HG02763 (cell line): ENCODE measurements around the gene SRSF6.
"Not testable (repeated sequence)": the region's sequence is repeated elsewhere in the genome, so short reads cannot be mapped to it uniquely, and the experiment has no call there.

ENCODE experiments used
- ATAC-seq: cut with Tn5 transposase; IDR thresholded peaks from one replicate; pipeline ENCODE4 v1.9.1; 2021; ENCODE audit warnings: mild to moderate bottlenecking, moderate library complexity; ENCODE audit not compliant: unreplicated experiment

The SRSF6 gene

DNA sequence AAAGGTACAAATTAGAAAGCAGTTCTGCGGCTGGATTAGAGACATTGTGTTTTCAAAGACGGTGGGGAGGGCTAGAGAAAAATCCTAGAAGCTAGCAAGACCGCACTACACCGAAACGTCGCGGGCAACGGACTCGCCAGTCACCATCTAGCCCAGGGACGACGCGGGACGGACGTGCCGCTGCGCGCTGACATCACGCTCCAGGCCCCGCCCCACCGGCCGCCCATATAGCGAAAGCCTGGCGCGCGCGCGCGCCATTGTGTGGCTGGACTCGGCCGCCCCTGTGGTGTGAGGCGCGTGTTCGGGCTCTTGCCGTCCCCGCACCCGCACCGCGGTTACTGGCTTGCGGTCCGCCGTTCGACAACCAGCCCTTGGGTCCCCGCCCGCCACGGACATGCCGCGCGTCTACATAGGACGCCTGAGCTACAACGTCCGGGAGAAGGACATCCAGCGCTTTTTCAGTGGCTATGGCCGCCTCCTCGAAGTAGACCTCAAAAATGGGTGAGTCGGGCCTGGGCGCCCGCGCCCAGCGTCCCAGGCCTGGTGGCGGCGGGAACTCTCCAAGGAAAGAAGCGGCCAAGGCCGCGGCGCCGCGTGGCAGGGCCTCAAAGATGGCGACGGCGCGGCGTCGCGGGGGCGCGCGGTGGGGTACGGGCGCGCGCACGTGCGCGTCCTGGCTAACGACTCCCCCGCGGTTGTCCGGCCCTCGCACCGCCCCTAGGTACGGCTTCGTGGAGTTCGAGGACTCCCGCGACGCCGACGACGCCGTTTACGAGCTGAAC lies at the start of gene SRSF6:
SRSF6 (plus strand) TSS at position 257 of the 782 bp plus-strand sequence; CDS start at position 395, 138 bp downstream.
- peak; percentile 86 for ATAC-seq

- ATAC-seq: no peak
These were observed 48.7 kb upstream of the SRSF6 start for GRCh38 chr20:43408848-43409576.

GRCh38 chr20:43409577-43409913 lies 48.2 kb upstream of the SRSF6 start:
- ATAC-seq: no peak

DNA sequence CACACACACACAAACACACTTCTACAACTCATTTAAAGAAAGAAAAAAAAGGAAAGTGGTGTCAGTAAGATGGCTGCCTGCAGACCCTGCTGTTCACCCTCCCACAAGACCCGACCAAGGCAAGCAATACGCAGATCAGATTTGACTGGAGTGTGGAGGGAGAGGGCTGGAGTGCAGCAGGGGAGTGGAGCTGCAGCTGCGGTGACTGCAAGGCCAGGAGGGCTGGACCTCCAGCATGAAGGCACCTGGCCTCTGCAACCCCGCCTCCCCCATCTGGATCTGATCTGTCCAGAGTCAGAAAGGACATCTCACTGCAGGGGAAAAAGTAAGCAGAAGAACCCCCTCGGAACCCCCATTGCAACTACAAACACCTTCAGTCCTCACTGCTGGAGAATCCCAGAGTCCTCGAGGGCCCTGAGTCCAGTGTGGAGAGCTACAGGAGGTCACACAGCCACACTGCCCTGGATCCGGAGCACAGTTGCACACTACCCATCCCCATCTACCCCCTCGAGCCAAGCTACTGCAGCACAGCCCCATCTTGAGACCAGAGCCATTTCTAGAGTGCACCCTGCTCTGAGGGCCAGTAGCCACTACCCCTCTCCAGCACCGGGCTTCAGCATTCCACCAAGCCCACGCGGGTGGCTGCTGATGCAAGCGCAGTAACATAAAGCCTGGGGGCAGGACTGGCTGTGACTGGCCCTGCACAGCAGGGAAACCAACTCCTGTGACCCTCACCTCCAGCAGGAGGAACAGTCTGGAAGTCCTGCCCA lies 41.9 kb upstream of the SRSF6 start:
- ATAC-seq: no peak

- ATAC-seq: no peak
These were observed 41.0 kb upstream of the SRSF6 start for GRCh38 chr20:43416591-43417228.

DNA sequence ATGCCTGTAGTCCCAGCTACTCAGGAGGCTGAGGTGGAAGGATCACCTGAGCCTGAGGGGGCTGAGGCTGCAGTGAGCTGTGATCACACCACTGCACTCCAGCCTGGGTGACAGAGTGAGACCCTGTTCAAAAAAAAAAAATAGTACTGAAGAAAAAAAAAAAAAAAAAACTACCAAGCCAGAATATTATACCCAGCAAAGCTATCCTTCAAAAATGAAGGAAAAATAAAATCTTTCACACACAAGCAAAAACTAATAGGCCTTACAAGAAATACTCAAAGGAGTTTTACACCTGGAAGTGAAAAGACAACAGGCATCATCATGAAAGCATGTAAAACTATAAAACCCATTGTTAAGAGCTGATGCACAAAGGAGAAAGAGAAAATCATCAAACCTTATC lies 37.5 kb upstream of the SRSF6 start:
- no peak for ATAC-seq

- not testable (repeated sequence) for ATAC-seq
These were observed 36.8 kb upstream of the SRSF6 start for GRCh38 chr20:43420913-43421312.

DNA sequence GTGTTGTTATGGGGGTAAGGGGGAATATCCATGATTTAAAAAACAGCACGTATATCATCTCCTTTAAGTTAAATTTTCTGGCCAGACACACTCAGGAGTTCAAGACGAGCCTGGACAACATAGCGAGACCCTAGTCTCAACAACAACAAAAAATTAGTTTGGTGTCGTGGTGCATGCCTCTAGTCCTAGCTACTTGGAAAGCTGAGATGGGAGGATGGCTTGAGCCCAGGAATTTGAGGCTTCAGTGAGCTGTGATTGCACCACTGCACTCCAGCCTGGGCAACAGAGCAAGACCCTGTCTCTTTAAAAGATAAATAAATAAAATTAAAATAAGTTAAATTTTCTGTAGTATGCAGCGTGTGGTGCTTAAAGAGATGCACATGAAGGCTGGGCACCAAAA lies 31.5 kb upstream of the SRSF6 start:
- ATAC-seq: no peak

DNA sequence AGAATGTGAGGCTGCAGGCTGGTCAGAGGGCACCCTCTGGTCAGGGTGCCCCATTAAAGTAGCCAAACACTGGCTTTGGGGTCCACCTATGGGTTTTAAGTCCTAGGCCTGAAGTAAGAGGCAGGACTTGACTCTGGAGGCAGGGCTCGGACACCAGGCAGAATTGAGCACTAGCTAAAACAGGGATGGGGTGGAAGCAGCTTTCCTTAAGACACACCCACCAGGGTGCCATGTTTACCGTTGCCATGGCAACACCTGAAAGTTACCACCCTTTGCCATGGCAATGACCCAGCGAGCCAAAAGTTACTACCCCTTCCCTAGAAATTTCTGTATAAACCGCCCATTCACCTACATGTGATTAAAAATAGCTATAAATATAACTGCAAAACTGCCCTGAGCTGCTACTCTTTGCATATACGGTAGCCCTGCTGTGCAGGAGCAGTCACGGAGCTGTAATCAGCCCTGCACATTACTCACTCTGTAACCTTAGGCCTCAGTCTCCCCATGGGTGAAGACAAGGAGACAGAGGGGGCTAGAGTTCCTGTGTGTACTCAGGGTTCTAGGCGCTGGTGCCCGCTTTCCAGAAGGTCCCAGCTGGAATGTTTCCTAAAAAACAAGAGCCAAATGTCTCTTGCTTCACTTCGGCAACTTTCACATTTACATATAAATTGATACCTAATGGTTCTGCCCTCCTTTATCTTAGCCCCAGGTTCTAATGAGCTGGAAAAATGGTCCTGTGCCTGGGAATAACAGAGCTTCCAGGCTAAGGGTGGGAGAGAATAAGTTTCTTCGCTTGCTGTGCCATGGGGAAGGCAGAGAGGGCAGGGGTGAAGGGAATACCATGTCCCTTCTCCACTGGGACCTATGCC lies 27.2 kb upstream of the SRSF6 start:
- no peak for ATAC-seq

GRCh38 chr20:43431134-43431519 lies 26.6 kb upstream of the SRSF6 start:
- ATAC-seq: no peak

- ATAC-seq: no peak
These were observed 25.2 kb upstream of the SRSF6 start for GRCh38 chr20:43432498-43432897.

GRCh38 chr20:43433250-43433854 lies 24.3 kb upstream of the SRSF6 start:
- no peak for ATAC-seq

DNA sequence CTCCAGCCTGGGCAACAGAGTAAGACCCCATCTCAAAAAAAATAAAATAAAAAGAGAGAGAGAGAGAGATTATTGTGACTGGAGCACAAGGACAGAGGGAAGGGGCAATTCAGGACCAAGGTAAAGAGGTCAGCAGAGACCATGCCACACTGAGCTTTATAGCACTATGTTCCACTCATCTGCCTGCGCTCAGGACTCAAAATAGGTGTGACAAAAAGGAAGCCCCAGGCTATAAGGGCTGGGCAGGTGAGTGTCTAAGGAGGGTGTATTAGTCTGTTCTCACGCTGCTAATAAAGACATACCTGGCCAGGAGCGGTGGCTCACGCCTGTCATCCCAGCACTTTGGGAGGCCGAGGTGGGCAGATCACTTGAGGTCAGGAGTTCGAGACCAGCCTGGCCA lies 23.1 kb upstream of the SRSF6 start:
- no peak for ATAC-seq

DNA sequence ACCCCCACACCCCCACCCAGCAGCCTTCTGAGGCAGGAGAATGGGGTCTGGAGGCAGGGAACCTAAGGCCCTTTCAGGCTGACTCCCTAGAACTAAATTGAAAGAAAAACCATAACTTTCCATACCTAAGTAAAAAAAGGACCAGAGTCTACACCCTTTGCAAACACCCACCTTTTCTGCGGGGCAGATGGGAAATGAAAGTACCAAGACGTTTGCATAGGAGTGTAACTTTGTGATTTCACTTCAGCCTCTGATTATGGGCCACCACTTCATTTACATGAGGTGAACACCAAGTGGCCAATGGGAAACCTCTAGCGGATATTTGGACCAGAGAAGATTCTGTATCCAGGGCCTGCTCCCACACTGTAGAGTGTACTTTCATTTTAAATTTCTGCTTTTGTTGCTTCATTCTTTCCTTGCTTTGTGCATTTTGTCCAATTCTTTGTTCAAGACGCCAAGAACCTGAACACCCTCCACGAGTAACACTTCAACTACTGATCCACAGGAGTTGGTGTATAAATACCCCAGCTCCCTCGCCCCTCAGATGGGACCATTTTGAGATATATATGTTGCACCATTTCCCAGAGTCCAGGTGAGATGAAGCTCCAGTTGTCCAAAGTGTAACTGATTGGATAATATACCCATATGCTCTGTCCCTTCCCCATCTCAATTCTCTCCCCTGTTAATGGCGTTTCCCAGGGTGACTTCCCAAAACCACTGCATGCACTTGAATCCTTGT lies 18.9 kb upstream of the SRSF6 start:
- ATAC-seq: peak; percentile 76

DNA sequence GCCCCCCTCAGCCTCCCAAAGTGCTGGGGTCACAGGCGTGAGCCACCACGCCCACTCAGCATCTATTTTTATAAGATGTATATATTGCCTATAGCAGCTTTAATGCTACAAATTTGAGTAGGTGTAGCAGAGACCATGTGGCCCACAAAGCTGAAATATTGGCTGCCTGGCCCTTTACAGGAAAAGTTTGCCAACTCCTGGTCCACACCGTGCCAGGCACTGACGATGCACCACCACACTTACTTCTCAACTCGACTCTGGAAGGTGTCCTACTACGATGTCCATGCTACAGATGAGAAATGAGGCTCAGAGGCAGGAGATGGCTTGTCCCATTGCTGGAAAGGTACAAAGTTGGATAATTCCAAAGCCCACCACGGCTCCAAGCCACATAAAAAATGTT lies 17.2 kb upstream of the SRSF6 start:
- no peak for ATAC-seq

DNA sequence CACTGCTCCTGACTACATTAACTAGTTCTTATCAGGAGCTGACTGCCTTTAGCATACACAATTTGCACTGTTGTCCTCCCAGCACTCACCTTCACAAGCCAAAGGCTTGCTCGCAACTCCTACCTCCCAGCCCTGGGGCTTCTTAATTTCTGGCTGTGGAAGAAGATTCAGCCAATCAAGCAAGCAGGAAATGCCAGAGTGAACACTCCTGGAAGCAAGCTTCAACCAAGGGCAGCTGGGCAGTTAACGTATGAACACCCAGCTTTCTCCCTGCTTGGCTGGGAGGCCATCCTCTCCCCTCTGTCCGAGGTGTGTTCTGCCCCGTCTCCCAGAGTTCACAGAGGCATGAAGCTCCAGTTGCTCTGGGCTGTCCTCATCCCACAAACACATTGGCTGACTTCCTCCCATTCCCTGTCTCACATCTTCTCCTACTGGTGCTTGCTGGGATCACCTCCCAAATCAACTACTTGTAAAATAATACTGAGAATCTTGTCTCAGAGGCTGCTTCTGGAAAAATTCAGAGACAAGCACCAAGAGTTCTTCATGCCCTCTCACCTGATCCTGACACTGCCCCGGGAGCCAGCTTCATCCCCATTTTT lies 15.3 kb upstream of the SRSF6 start:
- no peak for ATAC-seq

DNA sequence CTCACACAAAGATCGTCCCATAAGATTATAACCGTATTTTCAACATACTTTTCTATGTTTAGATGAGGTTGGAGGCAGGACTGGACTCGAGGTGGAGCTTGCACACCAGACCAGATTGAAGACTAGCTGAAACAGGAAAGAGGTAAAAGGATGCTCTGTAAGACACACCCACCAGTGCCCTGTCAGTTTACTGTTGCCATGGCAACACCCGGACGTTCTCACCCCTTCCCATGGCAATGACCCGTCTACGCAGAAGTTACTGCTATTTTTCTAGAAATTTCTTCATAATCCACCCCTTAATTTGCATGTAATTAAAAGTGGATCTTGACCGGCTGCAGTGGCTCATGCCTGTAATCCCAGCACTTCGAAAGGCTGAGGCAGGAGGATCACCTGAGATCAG lies 13.6 kb upstream of the SRSF6 start:
- no peak for ATAC-seq

GRCh38 chr20:43446361-43446879 lies 11.3 kb upstream of the SRSF6 start:
- ATAC-seq: no peak

GRCh38 chr20:43448431-43448747 lies 9.3 kb upstream of the SRSF6 start:
- not testable (repeated sequence) for ATAC-seq
